ENCODE results near the gene CNTD1.

The CNTD1 gene

GRCh38 chr17:42832934-42833766 lies 34.5 kb downstream of the CNTD1 start, which contains the start of gene PSME3:
TSS of gene PSME3 (plus strand) at chr17:42833397. CDS start at chr17:42833632, 235 bp downstream.
- peaks cover 12% of the 10 kb centered on the region for H3K4me1 ChIP-seq (ENCODE audit: insufficient read depth, poor library complexity, severe bottlenecking)
- H3K27me3 ChIP-seq (ENCODE audit: insufficient read depth, poor library complexity, severe bottlenecking), result no peaks in the 10 kb centered on the region
- H3K27ac ChIP-seq (ENCODE audit: poor library complexity, severe bottlenecking), result peak within 1 kb of the TSS; percentile 50
- H3K36me3 ChIP-seq (ENCODE audit: low read depth), result peaks cover 40% of the 10 kb centered on the region
- peak; percentile 85 for DNase-seq (ENCODE audit: low spot score)
- no peaks in the 10 kb centered on the region for H3K9me3 ChIP-seq (ENCODE audit: severe bottlenecking)
- no peak for TF ChIP-seq CTCF (IDR thresholded peaks at IDR 0.05; ENCODE audit: poor library complexity, severe bottlenecking)
- H3K4me3 ChIP-seq (ENCODE audit: severe bottlenecking), result peak within 1 kb of the TSS; percentile 69
- peak; percentile 87 for ATAC-seq (ENCODE audit: low read depth)

GRCh38 chr17:42833767-42834422 lies 35.2 kb downstream of the CNTD1 start:
- Histone ChIP-seq H3K4me1 (ENCODE audit: insufficient read depth, poor library complexity, severe bottlenecking) (peaks cover 12% of the 10 kb centered on the region), H3K36me3 (ENCODE audit: low read depth) (peaks cover 47% of the 10 kb centered on the region), H3K4me3 (ENCODE audit: severe bottlenecking) (peak overlapping the region; percentile 69), H3K9me3 (ENCODE audit: severe bottlenecking) (no peaks in the 10 kb centered on the region), H3K27me3 (ENCODE audit: insufficient read depth, poor library complexity, severe bottlenecking) (no peaks in the 10 kb centered on the region), H3K27ac (ENCODE audit: poor library complexity, severe bottlenecking) (peak overlapping the region; percentile 50)
- TF ChIP-seq CTCF (IDR thresholded peaks at IDR 0.05; ENCODE audit: poor library complexity, severe bottlenecking), result no peak
- DNase-seq (ENCODE audit: low spot score), result no peak
- ATAC-seq (ENCODE audit: low read depth), result peak; percentile 24; the same call in 2 of the 3 replicates

- Histone ChIP-seq H3K36me3 (ENCODE audit: low read depth) (peaks cover 64% of the 10 kb centered on the region), H3K4me1 (ENCODE audit: insufficient read depth, poor library complexity, severe bottlenecking) (peaks cover 12% of the 10 kb centered on the region), H3K27me3 (ENCODE audit: insufficient read depth, poor library complexity, severe bottlenecking) (no peaks in the 10 kb centered on the region), H3K9me3 (ENCODE audit: severe bottlenecking) (no peaks in the 10 kb centered on the region), H3K4me3 (ENCODE audit: severe bottlenecking) (no peak overlapping the region), H3K27ac (ENCODE audit: poor library complexity, severe bottlenecking) (no peak overlapping the region)
- TF ChIP-seq CTCF (IDR thresholded peaks at IDR 0.05; ENCODE audit: poor library complexity, severe bottlenecking), result no peak
- ATAC-seq (ENCODE audit: low read depth), result no peak
- DNase-seq (ENCODE audit: low spot score), result no peak
These were observed 37.1 kb downstream of the CNTD1 start for GRCh38 chr17:42835732-42836131.

- Histone ChIP-seq H3K27me3 (ENCODE audit: insufficient read depth, poor library complexity, severe bottlenecking) (no peaks in the 10 kb centered on the region), H3K36me3 (ENCODE audit: low read depth) (peaks cover 75% of the 10 kb centered on the region), H3K27ac (ENCODE audit: poor library complexity, severe bottlenecking) (no peak overlapping the region), H3K4me3 (ENCODE audit: severe bottlenecking) (no peak overlapping the region), H3K9me3 (ENCODE audit: severe bottlenecking) (no peaks in the 10 kb centered on the region), H3K4me1 (ENCODE audit: insufficient read depth, poor library complexity, severe bottlenecking) (no peaks in the 10 kb centered on the region)
- no peak for TF ChIP-seq CTCF (IDR thresholded peaks at IDR 0.05; ENCODE audit: poor library complexity, severe bottlenecking)
- no peak for ATAC-seq (ENCODE audit: low read depth)
- no peak for DNase-seq (ENCODE audit: low spot score)
These were observed 43.5 kb downstream of the CNTD1 start for GRCh38 chr17:42841975-42842685.
